ENCODE results near the gene PDLIM7. TPM values are rescaled to one million over a fixed set of nuclear protein-coding genes. Genes with fewer than 3 reads are reported as not detected.
A peak's percentile ranks its signal among the peaks of the same experiment; 100 is the strongest.

The PDLIM7 gene
- total and polyA plus RNA-seq, 11 donors: 36.3 to 124 (median 52.5) TPM

- intact Hi-C loops (cut with DNase I): loop anchor here in 1 of 10 donors (2.0 kb wide), 1 partner anchor 18 kb away; the partner anchor contains the start of gene PDLIM7
- ATAC-seq (peak; percentile 86 to 92 (median 90)), DNase-seq (peak; percentile 87 to 94 (median 89))
- Histone ChIP-seq H3K27ac (peak overlapping the region in 11 of 12 donors; percentile 3 to 89 (median 54)), H3K36me3 (peaks cover 0 to 27% (median 12%) of the 10 kb centered on the region in 9 donors), H3K4me3 (peak overlapping the region in 1 of 12 donors; percentile 29), H3K4me1 (peaks cover 0 to 49% (median 26%) of the 10 kb centered on the region in 12 donors), H3K27me3 (peaks cover 0 to 9% (median 0%) of the 10 kb centered on the region in 9 donors), H3K9me3 (no peaks in the 10 kb centered on the region)
- WGBS, 4 donors: 19 to 28% (median 26%) methylated on average over 18 of the region's 18 CpGs
- no peak for TF ChIP-seq POLR2A (IDR thresholded peaks at IDR 0.05)
Measured at GRCh38 chr5:177478711-177479646, 18.4 kb downstream of the PDLIM7 start.

GRCh38 chr5:177477701-177478477, 19.5 kb downstream of the PDLIM7 start:
- DNase-seq: peak in 1 of 5 donors; percentile 23
- no peak for TF ChIP-seq CTCF (IDR thresholded peaks at IDR 0.05)
- no peak for TF ChIP-seq POLR2A (IDR thresholded peaks at IDR 0.05)
- WGBS, 4 donors: 95 to 97% (median 95%) methylated on average over 12 to 13 of the region's 13 CpGs
- peaks cover 0 to 16% (median under 1%) of the 10 kb centered on the region in 9 donors for H3K36me3 ChIP-seq
- no peak for ATAC-seq
- H3K27me3 ChIP-seq: peaks cover 0 to 10% (median 0%) of the 10 kb centered on the region in 9 donors
- peaks cover 0 to 50% (median 28%) of the 10 kb centered on the region in 12 donors for H3K4me1 ChIP-seq
- no peak overlapping the region for H3K4me3 ChIP-seq
- intact Hi-C loops (cut with DNase I): loop anchor here in 1 of 10 donors (2.0 kb wide), 1 partner anchor 19 kb away; the partner anchor contains the start of gene PDLIM7
- no peaks in the 10 kb centered on the region for H3K9me3 ChIP-seq
- H3K27ac ChIP-seq: peak overlapping the region in 3 of 12 donors; percentile 3 to 89 (median 24)

DNA sequence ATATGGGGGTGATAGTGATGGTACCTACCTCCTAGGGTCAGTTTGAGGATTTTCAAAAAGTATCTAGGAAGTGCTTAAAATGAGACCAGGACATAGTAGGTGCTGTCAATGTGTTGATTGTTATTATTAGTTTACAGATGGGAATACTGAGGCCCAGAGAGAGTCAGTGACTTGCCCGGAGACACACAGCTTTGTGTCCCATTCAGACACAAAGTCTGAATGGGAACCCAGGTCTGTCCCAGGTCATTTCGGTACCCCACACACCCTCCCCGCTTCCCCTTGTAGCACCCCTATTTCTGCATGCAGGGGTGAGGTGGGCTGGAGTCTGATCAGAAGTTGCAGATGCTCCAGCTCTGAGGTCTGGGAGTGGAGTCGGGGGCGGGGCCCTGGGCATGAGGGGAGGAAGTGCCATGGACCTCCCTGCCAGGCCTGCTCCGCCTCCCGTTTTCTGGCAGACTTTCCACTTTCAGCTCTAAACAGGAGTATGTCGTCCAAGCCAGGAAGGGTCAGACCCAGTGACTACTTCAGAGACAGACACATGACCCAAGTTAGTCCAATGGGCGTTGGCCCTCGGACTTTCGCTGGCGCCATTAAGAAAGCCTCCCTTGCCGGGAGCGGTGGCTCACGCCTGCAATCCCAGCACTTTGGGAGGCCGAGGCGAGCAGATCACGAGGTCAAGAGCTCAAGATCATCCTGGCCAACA, 20.7 kb downstream of the PDLIM7 start:
- Histone ChIP-seq H3K27me3 (peaks cover 0 to 22% (median 5%) of the 10 kb centered on the region in 9 donors), H3K9me3 (no peaks in the 10 kb centered on the region), H3K4me3 (no peak overlapping the region), H3K27ac (peak overlapping the region in 3 of 12 donors; percentile 22 to 89 (median 29)), H3K36me3 (peaks cover 0 to 7% (median 0%) of the 10 kb centered on the region in 9 donors), H3K4me1 (peaks cover 0 to 61% (median 36%) of the 10 kb centered on the region in 12 donors)
- peak in 2 of 5 donors; percentile 53 to 59 for DNase-seq
- intact Hi-C loops (cut with DNase I): no loop called here
- no peak for ATAC-seq
- WGBS, 4 donors: 65 to 80% (median 78%) methylated on average over 16 to 18 of the region's 18 CpGs
- TF ChIP-seq CTCF (IDR thresholded peaks at IDR 0.05) (no peak), POLR2A (IDR thresholded peaks at IDR 0.05) (no peak)

All from heart left ventricle (tissue), 16 donors.